SJCRH30 (cell line): Measurements from ENCODE around the gene FBXO40. TPM values are rescaled to one million over a fixed set of nuclear protein-coding genes. Genes with fewer than 3 reads are reported as not detected.
A peak's percentile ranks its signal among the peaks of the same experiment; 100 is the strongest.

Experiments used
- DNase-seq, 2 experiments: peaks; one replicate each; pipeline ENCODE4 v3.0.0-alpha.2; 2015 to 2020
- H3K27ac ChIP-seq: fragments of 250-450 bp; sonication (Bioruptor Pico); 2 replicates; pipeline ENCODE4 v1.5.1; 2020; ENCODE audit warnings: mild to moderate bottlenecking, moderate library complexity
- H3K27me3 ChIP-seq: fragments of 250-450 bp; sonication (Bioruptor Pico); 2 replicates; pipeline ENCODE4 v1.5.1; 2020; ENCODE audit warnings: mild to moderate bottlenecking, moderate library complexity
- H3K36me3 ChIP-seq: fragments of 250-450 bp; sonication (Bioruptor Pico); 2 replicates; pipeline ENCODE4 v1.5.1; 2020; ENCODE audit warnings: mild to moderate bottlenecking, moderate library complexity
- H3K4me1 ChIP-seq: fragments of 250-450 bp; sonication (Bioruptor Pico); 2 replicates; pipeline ENCODE4 v1.5.1; 2020; ENCODE audit warnings: mild to moderate bottlenecking, moderate library complexity
- H3K4me3 ChIP-seq: fragments of 250-450 bp; sonication (Bioruptor Pico); 2 replicates; pipeline ENCODE4 v1.5.1; 2020; ENCODE audit warnings: mild to moderate bottlenecking, moderate library complexity
- H3K9me3 ChIP-seq: fragments of 250-450 bp; sonication (Bioruptor Pico); replicated peaks from 2 replicates; pipeline ENCODE4 v1.5.1; 2020; ENCODE audit warnings: mild to moderate bottlenecking, moderate library complexity
- total RNA-seq: library from RNA; depleted of rRNA; stranded (reverse); fragments of >200 nt; shearing (Covaris generic); gene quantifications from 2 replicates; pipeline ENCODE4 v1.2.3, GENCODE V29; 2014; rRNA removed

The FBXO40 gene
- total RNA-seq, 1 experiment from 2014 or later, result 0.02 TPM

DNA sequence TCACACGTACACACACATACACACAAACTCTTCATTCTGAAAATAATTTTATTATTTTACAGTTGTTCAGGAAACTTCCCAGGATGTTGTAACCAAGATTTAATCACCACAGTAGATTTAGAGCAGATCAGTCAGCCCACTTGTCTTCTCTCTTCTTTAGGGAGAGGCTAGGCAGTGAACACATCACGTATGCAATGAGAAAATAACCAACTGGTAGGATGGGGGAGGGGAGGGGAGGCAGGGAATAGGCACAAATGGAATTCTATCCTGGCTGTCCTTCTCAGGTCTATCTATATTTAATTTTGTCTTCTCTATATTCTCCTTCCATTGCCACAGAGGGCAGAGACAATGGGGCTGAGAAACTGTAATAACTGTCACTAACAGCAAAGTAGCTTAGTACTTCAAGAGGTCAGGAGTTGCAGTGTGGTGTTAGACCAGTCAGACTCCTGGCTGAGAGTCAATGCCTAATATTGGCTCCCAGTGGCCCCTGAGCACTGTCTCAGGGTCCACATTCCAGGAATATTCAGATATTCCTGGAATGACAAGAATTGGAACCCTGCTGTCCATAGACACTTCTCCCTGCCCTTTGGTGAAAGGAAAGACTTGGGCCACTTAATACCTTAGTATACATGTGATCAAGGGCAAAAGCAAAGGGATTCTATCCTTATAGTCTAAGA, 70.1 kb downstream of the FBXO40 start:
- H3K27ac ChIP-seq, result peak overlapping the region; percentile 32
- H3K27me3 ChIP-seq, result no peaks in the 10 kb centered on the region
- H3K36me3 ChIP-seq, result peaks cover 31% of the 10 kb centered on the region
- H3K4me3 ChIP-seq, result no peak overlapping the region
- peaks cover 21% of the 10 kb centered on the region for H3K4me1 ChIP-seq
- no peaks in the 10 kb centered on the region for H3K9me3 ChIP-seq
- peak in 1 of 2 experiments; percentile 10 for DNase-seq

DNA sequence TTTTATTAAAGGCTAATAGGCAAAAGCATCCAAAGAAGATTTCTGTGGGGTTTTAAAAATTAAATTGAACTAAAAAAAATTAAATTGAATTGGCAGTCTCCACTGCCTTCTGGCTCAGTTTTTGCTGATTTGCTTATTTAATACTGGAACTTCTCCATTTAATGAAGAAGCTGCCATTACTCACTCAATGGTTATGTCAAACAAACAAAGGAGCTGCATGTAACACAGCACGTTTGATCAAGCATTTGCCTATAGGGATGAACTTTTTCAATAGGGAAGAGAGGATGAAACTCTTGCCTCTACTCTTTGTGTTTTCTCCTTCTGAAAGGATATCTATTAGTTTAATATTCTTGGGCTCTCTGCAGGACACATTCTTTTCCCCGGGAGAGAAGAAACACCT, 72.3 kb downstream of the FBXO40 start:
- no peak for DNase-seq
- Histone ChIP-seq H3K27ac (no peak overlapping the region), H3K4me3 (no peak overlapping the region), H3K9me3 (no peaks in the 10 kb centered on the region), H3K4me1 (peaks cover 21% of the 10 kb centered on the region), H3K27me3 (no peaks in the 10 kb centered on the region), H3K36me3 (peaks cover 41% of the 10 kb centered on the region)

GRCh38 chr3:121667333-121667732, 74.2 kb downstream of the FBXO40 start:
- Histone ChIP-seq H3K9me3 (no peaks in the 10 kb centered on the region), H3K27me3 (no peaks in the 10 kb centered on the region), H3K27ac (no peak overlapping the region), H3K36me3 (peaks cover 41% of the 10 kb centered on the region), H3K4me3 (no peak overlapping the region), H3K4me1 (peaks cover 19% of the 10 kb centered on the region)
- DNase-seq, result no peak

GRCh38 chr3:121670676-121671075, 77.5 kb downstream of the FBXO40 start:
- Histone ChIP-seq H3K27me3 (no peaks in the 10 kb centered on the region), H3K4me1 (no peaks in the 10 kb centered on the region), H3K4me3 (no peak overlapping the region), H3K9me3 (no peaks in the 10 kb centered on the region), H3K27ac (no peak overlapping the region), H3K36me3 (peaks cover 42% of the 10 kb centered on the region)
- DNase-seq, result no peak

DNA sequence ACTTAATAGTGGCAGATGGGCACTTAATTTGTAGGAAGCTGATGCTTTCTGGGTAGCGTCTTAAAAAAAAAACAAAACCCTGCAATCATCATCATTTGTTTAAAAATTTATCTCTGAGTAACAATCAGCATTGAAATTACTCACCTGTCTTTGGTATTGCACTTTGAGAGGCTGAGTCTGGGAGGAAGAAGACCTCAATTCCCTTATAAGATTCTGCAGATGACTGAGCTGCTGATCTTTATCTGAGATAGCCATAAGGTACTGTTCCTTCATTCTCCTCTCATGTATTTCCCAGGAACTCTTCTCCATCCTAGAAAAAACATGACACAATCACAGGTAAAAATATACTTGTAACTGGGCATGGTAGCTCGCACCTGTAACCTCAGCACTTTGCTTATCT, 84.0 kb downstream of the FBXO40 start:
- Histone ChIP-seq H3K27ac (no peak overlapping the region), H3K9me3 (no peaks in the 10 kb centered on the region), H3K4me1 (no peaks in the 10 kb centered on the region), H3K4me3 (no peak overlapping the region), H3K27me3 (no peaks in the 10 kb centered on the region), H3K36me3 (peaks cover 50% of the 10 kb centered on the region)
- DNase-seq, result no peak

Other genes with a start within 250 kb of the FBXO40 start
- 23.5 and 27.2 TPM in 2 replicates for gene POLQ, start 47.4 kb upstream of the FBXO40 start, total RNA-seq
- 1.1 and 1.2 TPM in 2 replicates for gene ARGFX, start 25.4 kb upstream of the FBXO40 start, total RNA-seq
- 0.68 and 1.9 TPM in 2 replicates for gene HCLS1, start 67.5 kb downstream of the FBXO40 start, total RNA-seq
- gene GOLGB1, start 156.4 kb downstream of the FBXO40 start, total RNA-seq, result 31.6 and 33.9 TPM in 2 replicates
- gene IQCB1, start 241.7 kb downstream of the FBXO40 start, total RNA-seq, result 43.0 and 51.7 TPM in 2 replicates
- 10.5 and 11.3 TPM in 2 replicates for gene EAF2, start 241.8 kb downstream of the FBXO40 start, total RNA-seq